Neuronal stem cell (in vitro differentiated cells): ENCODE results near the gene FXN.
"Not testable (repeated sequence)": the region's sequence is repeated elsewhere in the genome, so short reads cannot be mapped to it uniquely, and the experiment has no call there.

ENCODE experiments used
- DNase-seq: peaks from one replicate; pipeline ENCODE4 v3.0.0-alpha.2; 2013; ENCODE audit warnings: low spot score
- H2AFZ ChIP-seq: one replicate; pipeline ENCODE4 v1.6.1; 2013; ENCODE audit warnings: mild to moderate bottlenecking, low read length, inconsistent platforms
- H2AK5ac ChIP-seq: 2 replicates; pipeline ENCODE4 v1.6.1; 2013; ENCODE audit warnings: low read depth, mild to moderate bottlenecking, inconsistent platforms, low read length, moderate library complexity, mixed read lengths
- H2BK120ac ChIP-seq: 2 replicates; pipeline ENCODE4 v1.6.1; 2013; ENCODE audit warnings: low read depth, mild to moderate bottlenecking, inconsistent platforms, low read length, moderate library complexity, mixed read lengths
- H2BK12ac ChIP-seq: one replicate; pipeline ENCODE4 v1.6.1; 2013; ENCODE audit warnings: low read length, inconsistent platforms
- H2BK15ac ChIP-seq: 2 replicates; pipeline ENCODE4 v1.6.1; 2013; ENCODE audit warnings: mild to moderate bottlenecking, low read length, inconsistent platforms, mixed read lengths
- H2BK5ac ChIP-seq: one replicate; pipeline ENCODE4 v1.6.1; 2013; ENCODE audit warnings: inconsistent platforms, mild to moderate bottlenecking, low read length, moderate library complexity
- H3K14ac ChIP-seq: one replicate; pipeline ENCODE4 v1.6.1; 2013; ENCODE audit warnings: low read length, inconsistent platforms
- H3K18ac ChIP-seq: 2 replicates; pipeline ENCODE4 v1.6.1; 2013; ENCODE audit warnings: low read length, inconsistent platforms
- H3K23ac ChIP-seq: 2 replicates; pipeline ENCODE4 v1.6.1; 2013; ENCODE audit warnings: low read depth, mild to moderate bottlenecking, mixed read lengths, low read length, inconsistent platforms; ENCODE audit not compliant: poor library complexity
- H3K27ac ChIP-seq: replicated peaks from 3 replicates; pipeline ENCODE4 v1.5.1; 2013; ENCODE audit warnings: low read length, inconsistent platforms
- H3K27me3 ChIP-seq, 3 experiments: 2 replicates each; pipeline ENCODE4 v1.6.1; 2013; ENCODE audit warnings: low read length in 3 of 3, mild to moderate bottlenecking in 2 of 3, inconsistent platforms in 1 of 3, low read depth in 1 of 3, mixed read lengths in 1 of 3, moderate library complexity in 1 of 3; ENCODE audit not compliant: control insufficient read depth in 3 of 3, insufficient read depth in 3 of 3
- H3K36me3 ChIP-seq, 2 donors: replicated peaks in 1 of 2; 2 replicates each; pipeline ENCODE4 v1.6.1; 2013; ENCODE audit warnings: low read length in 2 of 2; ENCODE audit not compliant: control insufficient read depth in 2 of 2, insufficient read depth in 2 of 2
- H3K4ac ChIP-seq: 2 replicates; pipeline ENCODE4 v1.6.1; 2013; ENCODE audit warnings: inconsistent platforms, mild to moderate bottlenecking, low read length, moderate library complexity
- H3K4me1 ChIP-seq, 2 donors: 1 replicate in 1 of 2; 2 replicates in 1 of 2; pipeline ENCODE4 v1.6.1; 2013; ENCODE audit warnings: low read length in 2 of 2, low read depth in 1 of 2; ENCODE audit not compliant: control insufficient read depth in 2 of 2, insufficient read depth in 1 of 2
- H3K4me2 ChIP-seq: one replicate; pipeline ENCODE4 v1.6.1; 2013; ENCODE audit warnings: mild to moderate bottlenecking, low read length, inconsistent platforms; ENCODE audit not compliant: insufficient read depth, poor library complexity, severe bottlenecking
- H3K4me3 ChIP-seq, 2 donors: 2 replicates each; pipeline ENCODE4 v1.5.1; 2013; ENCODE audit warnings: low read length in 2 of 2, mild to moderate bottlenecking in 2 of 2, inconsistent platforms in 1 of 2, moderate library complexity in 1 of 2
- H3K79me1 ChIP-seq: one replicate; pipeline ENCODE4 v1.6.1; 2013; ENCODE audit warnings: low read depth, mild to moderate bottlenecking, inconsistent platforms, low read length, moderate library complexity
- H3K9ac ChIP-seq: one replicate; pipeline ENCODE4 v1.6.1; 2013; ENCODE audit warnings: mild to moderate bottlenecking, low read depth, low read length, inconsistent platforms; ENCODE audit not compliant: poor library complexity
- H3K9me3 ChIP-seq, 2 donors: replicated peaks in 1 of 2; 2 replicates each; pipeline versions ENCODE3 to v1.6.1; 2013; ENCODE audit warnings: low read length in 2 of 2, mild to moderate bottlenecking in 2 of 2, inconsistent platforms in 1 of 2, low read depth in 1 of 2, mixed read lengths in 1 of 2, moderate library complexity in 1 of 2; ENCODE audit not compliant: control insufficient read depth in 2 of 2, insufficient read depth in 1 of 2
- H4K8ac ChIP-seq: one replicate; pipeline ENCODE4 v1.6.1; 2013; ENCODE audit warnings: low read depth, mild to moderate bottlenecking, inconsistent platforms, low read length, moderate library complexity
- H4K91ac ChIP-seq: one replicate; pipeline ENCODE4 v1.6.1; 2013; ENCODE audit warnings: low read length, low read depth, mild to moderate bottlenecking, inconsistent platforms; ENCODE audit not compliant: poor library complexity
- WGBS, 2 donors: extraction: QIAGEN DNeasy Blood & Tissue Kit; methylation state at CpG; one replicate each; pipeline ENCODE4 v1.1.7; 2013; ENCODE audit warnings: missing lambda C conversion rate in 2 of 2, mixed read lengths in 1 of 2; ENCODE audit not compliant: insufficient read length in 2 of 2, insufficient replicate concordance in 1 of 2; ENCODE audit errors: extremely low coverage in 2 of 2; 5-methylcytosine and 5-hydroxymethylcytosine counted together

FXN gene

DNA sequence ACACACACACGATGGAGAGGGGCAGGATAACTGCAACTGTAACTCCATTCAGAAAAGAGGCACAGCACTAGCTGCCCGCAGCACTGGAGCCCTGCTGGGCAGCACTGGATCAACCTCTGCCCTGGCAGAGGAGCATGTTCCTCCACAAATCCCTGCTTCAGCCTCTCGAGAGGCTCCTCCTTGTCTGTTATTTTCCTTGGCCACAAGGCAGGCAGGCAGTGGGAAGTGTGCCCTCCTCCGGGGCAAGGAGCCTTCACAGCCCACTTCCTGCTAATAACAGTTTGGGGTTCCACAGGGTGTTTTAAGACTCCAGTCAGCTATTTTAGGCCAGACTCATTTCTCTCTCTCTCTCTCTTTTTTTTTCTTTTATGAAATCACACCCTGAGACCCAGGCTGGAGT lies 11.8 kb downstream of the FXN start:
- no peak for DNase-seq
- H2BK120ac ChIP-seq = no peak overlapping the region
- H2BK12ac ChIP-seq = no peak overlapping the region
- peaks cover 16 to 45% of the 10 kb centered on the region in 2 donors for H3K36me3 ChIP-seq
- H3K4me3 ChIP-seq = no peak overlapping the region
- no peak overlapping the region for H3K18ac ChIP-seq
- no peaks in the 10 kb centered on the region for H3K27me3 ChIP-seq
- WGBS, 2 donors = no CpG with 5 or more reads among the region's 4 CpGs
- peaks cover 8 to 16% of the 10 kb centered on the region in 2 donors for H3K4me1 ChIP-seq
- no peak overlapping the region for H3K4me2 ChIP-seq
- H2AFZ ChIP-seq = no peak overlapping the region
- no peak overlapping the region for H3K23ac ChIP-seq
- H2AK5ac ChIP-seq = no peak overlapping the region
- H3K9ac ChIP-seq = no peak overlapping the region
- H4K91ac ChIP-seq = no peak overlapping the region
- no peak overlapping the region for H3K4ac ChIP-seq
- H3K9me3 ChIP-seq = no peaks in the 10 kb centered on the region
- H4K8ac ChIP-seq = no peak overlapping the region
- no peaks in the 10 kb centered on the region for H3K79me1 ChIP-seq
- H2BK5ac ChIP-seq = no peak overlapping the region
- no peak overlapping the region for H3K27ac ChIP-seq
- no peak overlapping the region for H2BK15ac ChIP-seq
- no peak overlapping the region for H3K14ac ChIP-seq

DNA sequence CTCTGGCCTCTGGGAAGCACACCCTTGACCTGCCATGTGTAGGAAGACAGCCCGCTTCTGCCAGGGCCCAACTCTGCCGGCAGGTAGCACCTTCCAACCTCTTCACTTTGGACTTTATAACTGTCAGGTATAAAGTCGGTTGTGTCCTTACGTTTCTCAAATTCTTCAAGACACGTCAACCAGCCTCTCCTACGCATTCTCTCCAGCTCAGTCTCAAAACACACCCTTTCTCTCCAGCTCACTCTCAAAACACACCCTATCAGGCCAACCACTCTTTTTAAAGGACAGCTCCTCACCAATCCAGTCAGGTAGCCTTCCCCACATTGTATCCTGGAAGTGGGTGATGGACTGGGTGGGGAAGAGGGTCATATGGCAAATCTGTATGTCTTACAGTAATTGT lies 13.5 kb downstream of the FXN start:
- no peaks in the 10 kb centered on the region for H3K79me1 ChIP-seq
- H2BK15ac ChIP-seq = no peak overlapping the region
- H3K23ac ChIP-seq = no peak overlapping the region
- no CpG with 5 or more reads among the region's 6 CpGs for WGBS, 2 donors
- H3K14ac ChIP-seq = no peak overlapping the region
- H3K18ac ChIP-seq = no peak overlapping the region
- H4K8ac ChIP-seq = no peak overlapping the region
- no peaks in the 10 kb centered on the region for H3K9me3 ChIP-seq
- H3K27ac ChIP-seq = no peak overlapping the region
- no peak overlapping the region for H4K91ac ChIP-seq
- peaks cover 7 to 13% of the 10 kb centered on the region in 2 donors for H3K4me1 ChIP-seq
- peaks cover 18 to 53% of the 10 kb centered on the region in 2 donors for H3K36me3 ChIP-seq
- H2BK5ac ChIP-seq = no peak overlapping the region
- H3K4me3 ChIP-seq = no peak overlapping the region
- no peak overlapping the region for H2BK120ac ChIP-seq
- H2BK12ac ChIP-seq = no peak overlapping the region
- no peak overlapping the region for H3K4me2 ChIP-seq
- H3K9ac ChIP-seq = no peak overlapping the region
- DNase-seq = no peak
- no peak overlapping the region for H2AK5ac ChIP-seq
- H3K4ac ChIP-seq = no peak overlapping the region
- no peaks in the 10 kb centered on the region for H3K27me3 ChIP-seq
- no peak overlapping the region for H2AFZ ChIP-seq

DNA sequence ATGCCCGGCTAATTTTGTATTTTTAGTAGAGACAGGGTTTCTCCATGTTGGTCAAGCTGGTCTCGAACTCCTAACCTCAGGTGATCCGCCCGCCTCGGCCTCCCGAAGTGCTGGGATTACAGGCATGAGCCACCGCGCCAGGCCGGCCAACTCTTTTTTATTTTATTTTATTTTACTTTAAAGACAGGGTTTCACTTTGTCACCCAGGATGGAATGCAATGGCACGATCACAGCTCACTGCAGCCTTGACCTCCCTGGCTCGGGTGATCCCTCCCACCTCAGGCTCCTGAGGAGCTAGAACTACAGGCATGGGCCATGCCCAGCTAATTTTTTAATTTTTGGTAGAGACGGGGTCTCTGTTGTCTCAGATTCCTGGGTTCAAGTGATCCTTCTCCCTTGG lies 15.4 kb downstream of the FXN start:
- H3K23ac ChIP-seq, H3K27me3 ChIP-seq, H3K4me3 ChIP-seq, H2AK5ac ChIP-seq, H3K27ac ChIP-seq, H3K14ac ChIP-seq, H4K8ac ChIP-seq, H3K4ac ChIP-seq, H4K91ac ChIP-seq, H2BK15ac ChIP-seq, H2BK12ac ChIP-seq, H3K79me1 ChIP-seq, H3K9me3 ChIP-seq, H2AFZ ChIP-seq, H2BK120ac ChIP-seq, DNase-seq, H3K4me1 ChIP-seq, H3K4me2 ChIP-seq, H2BK5ac ChIP-seq, H3K9ac ChIP-seq, H3K18ac ChIP-seq: not testable (repeated sequence)
- peaks cover 18 to 68% of the 10 kb centered on the region in 2 donors for H3K36me3 ChIP-seq
- no CpG with 5 or more reads among the region's 12 CpGs for WGBS, 2 donors

DNA sequence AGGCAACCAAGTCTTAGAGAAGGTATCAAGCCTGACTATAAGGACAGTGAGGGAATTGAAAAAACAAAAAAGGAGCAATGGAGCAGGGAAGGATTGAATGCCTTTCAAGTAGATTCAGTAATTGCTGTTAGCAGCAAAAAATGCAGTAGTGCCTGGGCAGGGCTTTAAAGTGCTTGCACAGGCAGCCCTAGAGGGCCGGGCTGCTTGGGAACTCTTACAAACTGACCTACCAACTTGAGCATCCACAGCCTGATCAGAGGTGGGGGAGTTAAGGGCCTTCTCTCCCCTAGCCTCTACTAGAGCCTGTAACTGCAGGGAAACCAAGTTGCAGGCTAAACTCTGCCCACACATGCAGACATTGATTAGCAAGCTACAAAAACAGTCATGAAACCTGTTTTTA lies 19.4 kb downstream of the FXN start:
- H2AK5ac ChIP-seq = no peak overlapping the region
- H2BK120ac ChIP-seq = no peak overlapping the region
- H3K4ac ChIP-seq = no peak overlapping the region
- H2BK12ac ChIP-seq = no peak overlapping the region
- H3K4me3 ChIP-seq = no peak overlapping the region
- H3K79me1 ChIP-seq = no peaks in the 10 kb centered on the region
- no peak overlapping the region for H4K91ac ChIP-seq
- WGBS, 2 donors = no CpG with 5 or more reads among the region's 1 CpG
- H3K23ac ChIP-seq = no peak overlapping the region
- no peak overlapping the region for H4K8ac ChIP-seq
- H3K14ac ChIP-seq = no peak overlapping the region
- H2AFZ ChIP-seq = no peak overlapping the region
- no peaks in the 10 kb centered on the region for H3K9me3 ChIP-seq
- DNase-seq = no peak
- H3K27ac ChIP-seq = no peak overlapping the region
- no peak overlapping the region for H2BK5ac ChIP-seq
- H3K4me1 ChIP-seq = no peaks in the 10 kb centered on the region
- no peak overlapping the region for H3K9ac ChIP-seq
- no peaks in the 10 kb centered on the region for H3K27me3 ChIP-seq
- H3K36me3 ChIP-seq = peaks cover 8 to 60% of the 10 kb centered on the region in 2 donors
- H3K4me2 ChIP-seq = no peak overlapping the region
- H2BK15ac ChIP-seq = no peak overlapping the region
- H3K18ac ChIP-seq = no peak overlapping the region
